HG03460 (cell line): ENCODE measurements around the gene SPDL1.

Experiments used
- ATAC-seq: cut with Tn5 transposase; IDR thresholded peaks from one replicate; pipeline ENCODE4 v1.9.1; 2021; ENCODE audit not compliant: unreplicated experiment

The SPDL1 gene

GRCh38 chr5:169628892-169629291, 45.3 kb downstream of the SPDL1 start:
- ATAC-seq: no peak

GRCh38 chr5:169629847-169630548, 46.4 kb downstream of the SPDL1 start:
- no peak for ATAC-seq

GRCh38 chr5:169631360-169631759, 47.8 kb downstream of the SPDL1 start:
- no peak for ATAC-seq

- no peak for ATAC-seq
Observed at GRCh38 chr5:169632946-169633345, 49.4 kb downstream of the SPDL1 start.

GRCh38 chr5:169634606-169635005, 51.0 kb downstream of the SPDL1 start:
- no peak for ATAC-seq

GRCh38 chr5:169635936-169636335, 52.4 kb downstream of the SPDL1 start:
- no peak for ATAC-seq

- no peak for ATAC-seq
Observed at GRCh38 chr5:169636477-169637084, 53.0 kb downstream of the SPDL1 start.

GRCh38 chr5:169637085-169637548, 53.5 kb downstream of the SPDL1 start, which contains the start of gene DOCK2:
DOCK2 (plus strand) TSS chr5:169637275; CDS start chr5:169637327, 52 bp downstream.
- ATAC-seq: peak; percentile 94

GRCh38 chr5:169637549-169638121, 54.1 kb downstream of the SPDL1 start:
- peak; percentile 57 for ATAC-seq

- ATAC-seq: no peak
Observed at GRCh38 chr5:169641253-169641652, 57.7 kb downstream of the SPDL1 start.

- ATAC-seq: no peak
Observed at GRCh38 chr5:169646856-169647255, 63.3 kb downstream of the SPDL1 start.

- peak; percentile 54 for ATAC-seq
Observed at GRCh38 chr5:169647566-169647965, 64.0 kb downstream of the SPDL1 start.

GRCh38 chr5:169648725-169649310, 65.2 kb downstream of the SPDL1 start:
- ATAC-seq: no peak

- no peak for ATAC-seq
Observed at GRCh38 chr5:169649486-169649885, 65.9 kb downstream of the SPDL1 start.

- peak; percentile 65 for ATAC-seq
Observed at GRCh38 chr5:169650701-169651331, 67.2 kb downstream of the SPDL1 start.

- no peak for ATAC-seq
Observed at GRCh38 chr5:169651526-169651925, 68.0 kb downstream of the SPDL1 start.

- ATAC-seq: no peak
Observed at GRCh38 chr5:169652057-169652456, 68.5 kb downstream of the SPDL1 start.

GRCh38 chr5:169653091-169653490, 69.5 kb downstream of the SPDL1 start:
- ATAC-seq: no peak
